Body of pancreas (tissue), 4 donors: Measurements from ENCODE around the gene HSPA1A. TPM values are rescaled to one million over a fixed set of nuclear protein-coding genes. Genes with fewer than 3 reads are reported as not detected.

ENCODE experiments used
- ATAC-seq: fragments of 150-250 bp; one replicate; pipeline ENCODE4 v1.9.1; 2016
- DNase-seq, 4 donors: peaks; one replicate each; pipeline ENCODE4 v3.0.0-alpha.2; 2019
- H3K27ac ChIP-seq, 4 donors: fragments of 200-600 bp; sonication (generic); 1 replicate in 3 of 4; 2 replicates in 1 of 4; pipeline versions ENCODE4 v1.5.1 to v1.6.1; 2016 to 2019; ENCODE audit warnings: mild to moderate bottlenecking in 1 of 4, mixed read lengths in 1 of 4, moderate library complexity in 1 of 4
- H3K27me3 ChIP-seq, 2 donors: fragments of 200-600 bp; sonication (generic); one replicate each; pipeline ENCODE4 v1.6.0; 2016; ENCODE audit warnings: mild to moderate bottlenecking in 1 of 2
- H3K36me3 ChIP-seq, 2 donors: fragments of 200-600 bp; sonication (generic); replicated peaks in 1 of 2; 2 replicates each; pipeline ENCODE4 v1.5.1; 2016; ENCODE audit warnings: low read depth in 2 of 2; ENCODE audit not compliant: insufficient read depth in 1 of 2
- H3K4me1 ChIP-seq: fragments of 200-600 bp; sonication (generic); one replicate; pipeline ENCODE4 v1.6.0; 2016
- H3K4me3 ChIP-seq, 2 donors: fragments of 200-600 bp; sonication (generic); 1 replicate in 1 of 2; 2 replicates in 1 of 2; pipeline ENCODE4 v1.5.1; 2016 to 2019
- H3K9me3 ChIP-seq, 3 donors: fragments of 200-600 bp; sonication (generic); 1 replicate in 2 of 3; 2 replicates in 1 of 3; pipeline ENCODE4 v1.5.1; 2016
- CTCF ChIP-seq, 7 experiments: fragments of 450-650 bp in 4 of 7; fragments of 200-600 bp in 3 of 7; sonication (generic) in 3 of 7; IDR thresholded peaks; one replicate each; pipeline ENCODE4 v1.5.1; 2016 to 2019; ENCODE audit warnings: antibody characterized with exemption in 7 of 7
- POLR2A ChIP-seq, 3 donors: fragments of 450-650 bp; IDR thresholded peaks; one replicate each; pipeline ENCODE4 v1.6.1; 2016; ENCODE audit warnings: antibody characterized with exemption in 3 of 3, mild to moderate bottlenecking in 2 of 3
- WGBS, 2 donors: methylation state at CpG; one replicate each; pipeline ENCODE4 v1.1.5; 2017; 5-methylcytosine and 5-hydroxymethylcytosine counted together
- intact Hi-C: fragments of 100-400 bp; cut with DNase I; formaldehyde crosslinking; loops from one replicate; pipeline ENCODE4 v1.15.1; 2023
- total RNA-seq, 2 donors: library from RNA; depleted of rRNA; stranded (reverse); fragments of >200 nt; gene quantifications; one replicate each; pipeline ENCODE4 v1.1.0, GENCODE V29; 2016

Gene HSPA1A
- total RNA-seq, 2 donors from 2014 or later: 70.9 to 92.1 TPM

GRCh38 chr6:31768363-31769257, 46.7 kb upstream of the HSPA1A start:
- WGBS, 2 donors: 72 to 82% methylated on average over 13 to 18 of the region's 18 CpGs
- DNase-seq: peak in 1 of 4 donors; percentile 34
- Histone ChIP-seq H3K9me3 (no peaks in the 10 kb centered on the region), H3K27me3 (no peaks in the 10 kb centered on the region), H3K36me3 (no peaks in the 10 kb centered on the region), H3K4me3 (no peak overlapping the region), H3K4me1 (peaks cover 4% of the 10 kb centered on the region), H3K27ac (no peak overlapping the region)
- no peak for TF ChIP-seq CTCF (IDR thresholded peaks at IDR 0.05)
- no peak for TF ChIP-seq POLR2A (IDR thresholded peaks at IDR 0.05)
- no peak for ATAC-seq
- intact Hi-C loops: no loop called here

- ATAC-seq (peak; percentile 80), DNase-seq (peak; percentile 73 to 86 (median 82))
- Histone ChIP-seq H3K4me3 (no peak overlapping the region), H3K27ac (no peak overlapping the region), H3K36me3 (no peaks in the 10 kb centered on the region), H3K9me3 (no peaks in the 10 kb centered on the region), H3K27me3 (no peaks in the 10 kb centered on the region), H3K4me1 (peaks cover 4% of the 10 kb centered on the region)
- 43 to 45% methylated on average over 12 of the region's 12 CpGs for WGBS, 2 donors
- TF ChIP-seq POLR2A (IDR thresholded peaks at IDR 0.05) (no peak), CTCF (IDR thresholded peaks at IDR 0.05) (peak; percentile 72 to 87 (median 81))
- intact Hi-C loops: no loop called here
These were observed 45.5 kb upstream of the HSPA1A start for GRCh38 chr6:31769684-31770371.

GRCh38 chr6:31770860-31771259, 44.5 kb upstream of the HSPA1A start:
- Histone ChIP-seq H3K4me3 (no peak overlapping the region), H3K27ac (no peak overlapping the region), H3K36me3 (no peaks in the 10 kb centered on the region), H3K4me1 (peaks cover 9% of the 10 kb centered on the region), H3K27me3 (no peaks in the 10 kb centered on the region), H3K9me3 (no peaks in the 10 kb centered on the region)
- 69 to 70% methylated on average over 2 of the region's 2 CpGs for WGBS, 2 donors
- DNase-seq: no peak
- ATAC-seq: no peak
- TF ChIP-seq CTCF (IDR thresholded peaks at IDR 0.05) (no peak), POLR2A (IDR thresholded peaks at IDR 0.05) (no peak)
- intact Hi-C loops: no loop called here

GRCh38 chr6:31771992-31772358, 43.4 kb upstream of the HSPA1A start:
- no peak for TF ChIP-seq POLR2A (IDR thresholded peaks at IDR 0.05)
- TF ChIP-seq CTCF (IDR thresholded peaks at IDR 0.05): no peak
- Histone ChIP-seq H3K4me3 (no peak overlapping the region), H3K27me3 (no peaks in the 10 kb centered on the region), H3K27ac (no peak overlapping the region), H3K36me3 (no peaks in the 10 kb centered on the region), H3K4me1 (peaks cover 16% of the 10 kb centered on the region), H3K9me3 (no peaks in the 10 kb centered on the region)
- DNase-seq (no peak), ATAC-seq (no peak)
- WGBS, 2 donors: 65 to 72% methylated on average over 4 of the region's 4 CpGs
- intact Hi-C loops: no loop called here
